Uterus (tissue), 4 donors: Measurements from ENCODE around the gene RMI2. TPM values are rescaled to one million over a fixed set of nuclear protein-coding genes. Genes with fewer than 3 reads are reported as not detected.

Experiments used
- DNase-seq, 2 donors: peaks; one replicate each; pipeline ENCODE4 v3.0.0-alpha.2; 2019 to 2020
- H3K27ac ChIP-seq, 2 donors: fragments of 200-600 bp; sonication (generic); 1 replicate in 1 of 2; 2 replicates in 1 of 2; pipeline ENCODE4 v1.5.1; 2016 to 2018
- H3K27me3 ChIP-seq, 2 donors: fragments of 200-600 bp; sonication (generic); one replicate each; pipeline ENCODE4 v1.5.1; 2018 to 2019; ENCODE audit warnings: control low read depth in 1 of 2
- H3K36me3 ChIP-seq, 2 donors: fragments of 200-600 bp; sonication (generic); one replicate each; pipeline ENCODE4 v1.5.1; 2019; ENCODE audit warnings: control low read depth in 1 of 2
- H3K4me1 ChIP-seq, 2 donors: fragments of 200-600 bp; sonication (generic); one replicate each; pipeline ENCODE4 v1.5.1; 2018 to 2019; ENCODE audit warnings: control low read depth in 1 of 2
- H3K4me3 ChIP-seq, 2 donors: fragments of 200-600 bp; sonication (generic); 1 replicate in 1 of 2; 2 replicates in 1 of 2; pipeline ENCODE4 v1.5.1; 2018 to 2019; ENCODE audit warnings: mild to moderate bottlenecking in 1 of 2
- H3K9me3 ChIP-seq, 2 donors: fragments of 200-600 bp; sonication (generic); one replicate each; pipeline ENCODE4 v1.5.1; 2019; ENCODE audit warnings: control low read depth in 1 of 2
- CTCF ChIP-seq, 4 experiments: fragments of 200-600 bp in 2 of 4; fragments of 450-650 bp in 2 of 4; sonication (generic) in 2 of 4; IDR thresholded peaks; one replicate each; pipeline ENCODE4 v1.5.1; 2016 to 2019; ENCODE audit warnings: antibody characterized with exemption in 4 of 4, mild to moderate bottlenecking in 2 of 4, moderate library complexity in 1 of 4
- POLR2A ChIP-seq, 2 donors: fragments of 450-650 bp; IDR thresholded peaks; one replicate each; pipeline ENCODE4 v1.6.1; 2016; ENCODE audit warnings: antibody characterized with exemption in 2 of 2, mild to moderate bottlenecking in 1 of 2, moderate library complexity in 1 of 2
- intact Hi-C: fragments of 100-400 bp; cut with DNase I; formaldehyde crosslinking; loops from one replicate; pipeline ENCODE4 v1.15.1; 2023; ENCODE audit warnings: low total_unique reads
- total RNA-seq, 4 donors: library from RNA; depleted of rRNA in 3 of 4; stranded (reverse); fragments of >200 nt in 3 of 4; gene quantifications; one replicate each; pipeline versions ENCODE4 v1.1.0 to v1.2.4, GENCODE V29; 2014 to 2023
- donor health status: DM: yes; HTN: yes; CAD: no.

RMI2 gene
- total RNA-seq, 4 donors from 2014 or later, result 0.49 to 15.3 TPM; not detected in 2

- Histone ChIP-seq H3K27me3 (no peaks in the 10 kb centered on the region), H3K4me1 (no peaks in the 10 kb centered on the region), H3K4me3 (no peak overlapping the region), H3K36me3 (no peaks in the 10 kb centered on the region), H3K27ac (no peak overlapping the region), H3K9me3 (no peaks in the 10 kb centered on the region)
- no peak for TF ChIP-seq POLR2A (IDR thresholded peaks at IDR 0.05)
- no peak for TF ChIP-seq CTCF (IDR thresholded peaks at IDR 0.05)
- intact Hi-C loops, result no loop called here
- no peak for DNase-seq
These were observed 38.1 kb upstream of the RMI2 start for GRCh38 chr16:11306997-11307638.

GRCh38 chr16:11307639-11308492 lies 37.4 kb upstream of the RMI2 start:
- TF ChIP-seq POLR2A (IDR thresholded peaks at IDR 0.05) (no peak), CTCF (IDR thresholded peaks at IDR 0.05) (no peak)
- Histone ChIP-seq H3K27me3 (no peaks in the 10 kb centered on the region), H3K9me3 (no peaks in the 10 kb centered on the region), H3K4me3 (no peak overlapping the region), H3K27ac (no peak overlapping the region), H3K36me3 (no peaks in the 10 kb centered on the region), H3K4me1 (no peaks in the 10 kb centered on the region)
- no peak for DNase-seq
- intact Hi-C loops, result no loop called here

DNA sequence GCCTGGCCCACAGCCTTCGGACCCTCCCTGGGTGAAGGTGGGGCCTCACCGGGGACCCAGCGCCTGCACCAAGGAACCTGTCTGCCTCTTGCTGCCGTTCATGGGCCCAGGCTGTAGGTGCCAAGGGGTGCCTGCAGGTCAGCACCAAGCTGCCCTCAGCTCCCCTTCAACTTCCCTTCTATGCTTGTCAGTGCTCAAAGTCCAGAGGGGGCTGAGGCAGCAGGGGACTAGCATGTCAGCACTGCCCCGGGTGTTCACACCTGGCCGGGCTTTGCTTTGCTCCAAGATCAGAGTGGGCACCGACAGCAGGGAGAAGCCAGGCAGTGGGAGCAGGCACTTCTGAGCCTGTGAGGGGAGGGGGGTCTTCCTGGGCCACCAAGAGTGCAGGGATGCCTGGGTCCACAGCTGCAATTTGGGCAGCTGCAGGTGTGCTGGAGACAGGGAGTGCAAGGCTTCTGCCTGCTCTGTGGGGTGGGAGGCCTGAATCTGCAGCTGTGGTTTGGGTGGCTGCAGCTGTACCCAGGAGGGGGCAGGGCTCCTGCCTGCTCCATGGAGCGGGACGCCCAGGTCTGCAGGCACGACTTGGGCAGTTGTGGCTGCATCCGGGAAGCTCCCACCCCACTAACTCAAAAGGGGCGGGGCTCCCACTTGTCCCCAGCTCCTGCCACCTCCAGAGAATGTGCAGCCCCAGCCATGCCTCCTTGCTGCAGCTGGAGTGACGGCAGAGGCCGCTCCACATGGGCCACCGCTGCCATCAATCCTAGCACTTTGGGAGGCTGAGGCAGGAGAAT lies 36.6 kb upstream of the RMI2 start:
- intact Hi-C loops, result no loop called here
- Histone ChIP-seq H3K36me3 (no peaks in the 10 kb centered on the region), H3K27me3 (no peaks in the 10 kb centered on the region), H3K27ac (no peak overlapping the region), H3K9me3 (no peaks in the 10 kb centered on the region), H3K4me3 (no peak overlapping the region), H3K4me1 (no peaks in the 10 kb centered on the region)
- TF ChIP-seq POLR2A (IDR thresholded peaks at IDR 0.05) (no peak), CTCF (IDR thresholded peaks at IDR 0.05) (no peak)
- DNase-seq, result no peak

DNA sequence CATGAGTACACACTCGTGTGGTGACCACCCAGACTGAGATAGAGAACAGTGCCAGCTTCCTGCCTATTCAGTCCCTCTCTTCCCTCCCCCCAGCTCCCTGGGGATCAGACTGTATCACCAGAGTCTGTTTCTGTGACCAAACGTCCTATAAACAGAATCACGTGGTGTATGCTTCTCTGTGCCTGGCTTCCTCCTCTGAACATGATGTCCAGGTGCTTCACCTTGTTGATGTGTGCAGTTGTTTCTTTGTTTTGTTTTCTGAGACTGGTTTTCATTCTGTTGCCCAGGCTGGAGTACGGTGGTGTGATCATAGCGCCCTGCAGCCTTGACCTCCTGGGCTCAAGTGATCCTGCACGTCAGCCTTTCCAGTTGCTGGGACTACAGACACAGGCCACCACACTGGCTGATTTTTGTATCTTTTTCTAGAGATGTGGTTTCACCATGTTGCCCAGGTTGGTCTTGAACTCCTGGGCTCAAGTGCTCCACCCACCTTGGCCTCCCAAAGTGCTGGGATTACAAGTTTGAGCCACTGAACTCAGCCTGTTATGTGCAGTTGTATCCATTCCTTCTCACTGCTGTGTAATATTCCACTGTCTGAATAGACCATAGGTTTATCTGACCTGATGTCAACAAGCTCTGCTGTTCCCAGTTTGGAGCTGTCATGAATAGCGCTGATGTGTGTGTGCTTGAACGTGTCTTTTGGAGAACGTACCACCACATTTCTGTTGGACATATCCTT lies 35.2 kb upstream of the RMI2 start:
- Histone ChIP-seq H3K27ac (no peak overlapping the region), H3K4me3 (no peak overlapping the region), H3K9me3 (no peaks in the 10 kb centered on the region), H3K4me1 (no peaks in the 10 kb centered on the region), H3K27me3 (no peaks in the 10 kb centered on the region), H3K36me3 (no peaks in the 10 kb centered on the region)
- no peak for DNase-seq
- TF ChIP-seq CTCF (IDR thresholded peaks at IDR 0.05) (no peak), POLR2A (IDR thresholded peaks at IDR 0.05) (no peak)
- intact Hi-C loops, result no loop called here
